ENCODE results near the gene ZRANB2. TPM values are rescaled to one million over a fixed set of nuclear protein-coding genes. Genes with fewer than 3 reads are reported as not detected.
A peak's percentile ranks its signal among the peaks of the same experiment; 100 is the strongest.

ZRANB2 gene
- polyA plus RNA-seq, 1 donor, result 131 TPM

- Histone ChIP-seq H3K27ac (ENCODE audit: low read length) (no peak overlapping the region), H3K4me1 (ENCODE audit: control insufficient read depth, insufficient read depth, low read length) (no peaks in the 10 kb centered on the region), H3K4me3 (ENCODE audit: low read length) (no peak overlapping the region), H3K9me3 (ENCODE audit: control insufficient read depth, low read depth, low read length) (no peaks in the 10 kb centered on the region), H3K36me3 (ENCODE audit: control insufficient read depth, insufficient read depth, low read length) (no peaks in the 10 kb centered on the region), H3K27me3 (ENCODE audit: control insufficient read depth, insufficient read depth, low read length) (no peaks in the 10 kb centered on the region)
- WGBS (ENCODE audit: insufficient coverage, low lambda C conversion rate), result no CpG with 5 or more reads among the region's 2 CpGs
- no peak for DNase-seq
These were observed 14.1 kb upstream of the ZRANB2 start for GRCh38 chr1:71094913-71095312.

GRCh38 chr1:71093938-71094337 lies 13.1 kb upstream of the ZRANB2 start:
- no peaks in the 10 kb centered on the region for H3K27me3 ChIP-seq (ENCODE audit: control insufficient read depth, insufficient read depth, low read length)
- DNase-seq, result no peak
- no peak overlapping the region for H3K27ac ChIP-seq (ENCODE audit: low read length)
- no peak overlapping the region for H3K4me3 ChIP-seq (ENCODE audit: low read length)
- H3K4me1 ChIP-seq (ENCODE audit: control insufficient read depth, insufficient read depth, low read length), result no peaks in the 10 kb centered on the region
- no peaks in the 10 kb centered on the region for H3K36me3 ChIP-seq (ENCODE audit: control insufficient read depth, insufficient read depth, low read length)
- no CpG with 5 or more reads among the region's 1 CpG for WGBS (ENCODE audit: insufficient coverage, low lambda C conversion rate)
- no peaks in the 10 kb centered on the region for H3K9me3 ChIP-seq (ENCODE audit: control insufficient read depth, low read depth, low read length)

GRCh38 chr1:71089536-71090270 lies 8.9 kb upstream of the ZRANB2 start:
- Histone ChIP-seq H3K27me3 (ENCODE audit: control insufficient read depth, insufficient read depth, low read length) (no peaks in the 10 kb centered on the region), H3K4me1 (ENCODE audit: control insufficient read depth, insufficient read depth, low read length) (no peaks in the 10 kb centered on the region), H3K4me3 (ENCODE audit: low read length) (no peak overlapping the region), H3K36me3 (ENCODE audit: control insufficient read depth, insufficient read depth, low read length) (no peaks in the 10 kb centered on the region), H3K27ac (ENCODE audit: low read length) (no peak overlapping the region), H3K9me3 (ENCODE audit: control insufficient read depth, low read depth, low read length) (no peaks in the 10 kb centered on the region)
- no peak for DNase-seq
- WGBS (ENCODE audit: insufficient coverage, low lambda C conversion rate), result 100% methylated on average over 1 of the region's 6 CpGs

- WGBS (ENCODE audit: insufficient coverage, low lambda C conversion rate), result 29% methylated on average over 2 of the region's 5 CpGs
- no peaks in the 10 kb centered on the region for H3K36me3 ChIP-seq (ENCODE audit: control insufficient read depth, insufficient read depth, low read length)
- no peak overlapping the region for H3K4me3 ChIP-seq (ENCODE audit: low read length)
- no peaks in the 10 kb centered on the region for H3K4me1 ChIP-seq (ENCODE audit: control insufficient read depth, insufficient read depth, low read length)
- no peaks in the 10 kb centered on the region for H3K27me3 ChIP-seq (ENCODE audit: control insufficient read depth, insufficient read depth, low read length)
- H3K27ac ChIP-seq (ENCODE audit: low read length), result peak overlapping the region; percentile 17
- no peaks in the 10 kb centered on the region for H3K9me3 ChIP-seq (ENCODE audit: control insufficient read depth, low read depth, low read length)
- peak in 1 of 2 donors; percentile 53 for DNase-seq
These were observed 7.9 kb upstream of the ZRANB2 start for GRCh38 chr1:71088645-71089287.

GRCh38 chr1:71087713-71088112 lies 6.9 kb upstream of the ZRANB2 start:
- no peak for DNase-seq
- WGBS (ENCODE audit: insufficient coverage, low lambda C conversion rate), result no CpG with 5 or more reads among the region's 1 CpG
- peaks cover 2% of the 10 kb centered on the region for H3K9me3 ChIP-seq (ENCODE audit: control insufficient read depth, low read depth, low read length)
- H3K36me3 ChIP-seq (ENCODE audit: control insufficient read depth, insufficient read depth, low read length), result no peaks in the 10 kb centered on the region
- no peaks in the 10 kb centered on the region for H3K27me3 ChIP-seq (ENCODE audit: control insufficient read depth, insufficient read depth, low read length)
- no peaks in the 10 kb centered on the region for H3K4me1 ChIP-seq (ENCODE audit: control insufficient read depth, insufficient read depth, low read length)
- H3K4me3 ChIP-seq (ENCODE audit: low read length), result no peak overlapping the region
- H3K27ac ChIP-seq (ENCODE audit: low read length), result no peak overlapping the region

- no peak for DNase-seq
- H3K4me3 ChIP-seq (ENCODE audit: low read length), result no peak overlapping the region
- peaks cover 2% of the 10 kb centered on the region for H3K9me3 ChIP-seq (ENCODE audit: control insufficient read depth, low read depth, low read length)
- H3K27me3 ChIP-seq (ENCODE audit: control insufficient read depth, insufficient read depth, low read length), result no peaks in the 10 kb centered on the region
- H3K4me1 ChIP-seq (ENCODE audit: control insufficient read depth, insufficient read depth, low read length), result no peaks in the 10 kb centered on the region
- H3K36me3 ChIP-seq (ENCODE audit: control insufficient read depth, insufficient read depth, low read length), result no peaks in the 10 kb centered on the region
- H3K27ac ChIP-seq (ENCODE audit: low read length), result no peak overlapping the region
These were observed 6.2 kb upstream of the ZRANB2 start for GRCh38 chr1:71087060-71087459.

- Histone ChIP-seq H3K27ac (ENCODE audit: low read length) (no peak overlapping the region), H3K4me1 (ENCODE audit: control insufficient read depth, insufficient read depth, low read length) (peaks cover 4% of the 10 kb centered on the region), H3K36me3 (ENCODE audit: control insufficient read depth, insufficient read depth, low read length) (no peaks in the 10 kb centered on the region), H3K4me3 (ENCODE audit: low read length) (no peak overlapping the region), H3K27me3 (ENCODE audit: control insufficient read depth, insufficient read depth, low read length) (no peaks in the 10 kb centered on the region), H3K9me3 (ENCODE audit: control insufficient read depth, low read depth, low read length) (peaks cover 2% of the 10 kb centered on the region)
- WGBS (ENCODE audit: insufficient coverage, low lambda C conversion rate), result no CpG with 5 or more reads among the region's 1 CpG
- DNase-seq, result no peak
These were observed 5.5 kb upstream of the ZRANB2 start for GRCh38 chr1:71086331-71086730.

- Histone ChIP-seq H3K27me3 (ENCODE audit: control insufficient read depth, insufficient read depth, low read length) (no peaks in the 10 kb centered on the region), H3K4me3 (ENCODE audit: low read length) (no peak overlapping the region), H3K9me3 (ENCODE audit: control insufficient read depth, low read depth, low read length) (peaks cover 2% of the 10 kb centered on the region), H3K4me1 (ENCODE audit: control insufficient read depth, insufficient read depth, low read length) (peaks cover 4% of the 10 kb centered on the region), H3K27ac (ENCODE audit: low read length) (no peak overlapping the region), H3K36me3 (ENCODE audit: control insufficient read depth, insufficient read depth, low read length) (no peaks in the 10 kb centered on the region)
- 86% methylated on average over 1 of the region's 2 CpGs for WGBS (ENCODE audit: insufficient coverage, low lambda C conversion rate)
- no peak for DNase-seq
These were observed 2.4 kb upstream of the ZRANB2 start for GRCh38 chr1:71083271-71083670.

GRCh38 chr1:71081697-71082080 lies 854 bp upstream of the ZRANB2 start:
- H3K4me1 ChIP-seq (ENCODE audit: control insufficient read depth, insufficient read depth, low read length), result peaks cover 4% of the 10 kb centered on the region
- peak overlapping the region; percentile 86 for H3K27ac ChIP-seq (ENCODE audit: low read length)
- peaks cover 2% of the 10 kb centered on the region for H3K9me3 ChIP-seq (ENCODE audit: control insufficient read depth, low read depth, low read length)
- peak overlapping the region; percentile 87 for H3K4me3 ChIP-seq (ENCODE audit: low read length)
- DNase-seq, result peak in 1 of 2 donors; percentile 31
- 82% methylated on average over 1 of the region's 7 CpGs for WGBS (ENCODE audit: insufficient coverage, low lambda C conversion rate)
- H3K36me3 ChIP-seq (ENCODE audit: control insufficient read depth, insufficient read depth, low read length), result peaks cover 9% of the 10 kb centered on the region
- H3K27me3 ChIP-seq (ENCODE audit: control insufficient read depth, insufficient read depth, low read length), result no peaks in the 10 kb centered on the region

GRCh38 chr1:71080230-71080738 lies 551 bp downstream of the ZRANB2 start:
- no peak for DNase-seq
- Histone ChIP-seq H3K4me3 (ENCODE audit: low read length) (peak overlapping the region; percentile 87), H3K36me3 (ENCODE audit: control insufficient read depth, insufficient read depth, low read length) (peaks cover 23% of the 10 kb centered on the region), H3K27me3 (ENCODE audit: control insufficient read depth, insufficient read depth, low read length) (no peaks in the 10 kb centered on the region), H3K4me1 (ENCODE audit: control insufficient read depth, insufficient read depth, low read length) (peaks cover 4% of the 10 kb centered on the region), H3K27ac (ENCODE audit: low read length) (peak overlapping the region; percentile 86), H3K9me3 (ENCODE audit: control insufficient read depth, low read depth, low read length) (peaks cover 2% of the 10 kb centered on the region)
- WGBS (ENCODE audit: insufficient coverage, low lambda C conversion rate), result 0% methylated on average over 6 of the region's 17 CpGs
